ENCODE measurements around the gene ASTN2. TPM values are rescaled to one million over a fixed set of nuclear protein-coding genes. Genes with fewer than 3 reads are reported as not detected.

ASTN2 gene
- total RNA-seq, 1 experiment from 2014 or later: 4.8 TPM

DNA sequence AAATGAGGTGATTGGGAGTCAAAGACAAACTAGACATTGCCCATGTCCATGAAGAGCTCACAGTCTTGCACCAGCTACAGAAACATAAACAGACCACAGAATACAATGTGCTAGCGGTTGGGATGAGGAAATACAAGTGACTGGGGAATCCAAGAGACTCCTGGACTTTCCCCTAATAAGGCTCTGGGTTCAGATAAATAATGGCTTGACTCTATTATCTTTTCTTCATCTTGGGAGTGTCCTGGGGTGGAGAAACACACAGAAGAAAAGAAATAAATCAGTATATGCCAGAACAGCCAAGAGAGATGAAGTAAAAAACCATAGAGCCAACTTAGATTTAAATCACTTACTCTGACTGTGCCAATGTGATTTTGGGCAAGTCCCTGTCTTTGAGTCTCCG lies 1033.5 kb downstream of the ASTN2 start:
- intact Hi-C loops (cut with micrococcal nuclease): no loop called here
- no peak for TF ChIP-seq MAX (IDR thresholded peaks at IDR 0.05)
- TF ChIP-seq, protein P1, sequence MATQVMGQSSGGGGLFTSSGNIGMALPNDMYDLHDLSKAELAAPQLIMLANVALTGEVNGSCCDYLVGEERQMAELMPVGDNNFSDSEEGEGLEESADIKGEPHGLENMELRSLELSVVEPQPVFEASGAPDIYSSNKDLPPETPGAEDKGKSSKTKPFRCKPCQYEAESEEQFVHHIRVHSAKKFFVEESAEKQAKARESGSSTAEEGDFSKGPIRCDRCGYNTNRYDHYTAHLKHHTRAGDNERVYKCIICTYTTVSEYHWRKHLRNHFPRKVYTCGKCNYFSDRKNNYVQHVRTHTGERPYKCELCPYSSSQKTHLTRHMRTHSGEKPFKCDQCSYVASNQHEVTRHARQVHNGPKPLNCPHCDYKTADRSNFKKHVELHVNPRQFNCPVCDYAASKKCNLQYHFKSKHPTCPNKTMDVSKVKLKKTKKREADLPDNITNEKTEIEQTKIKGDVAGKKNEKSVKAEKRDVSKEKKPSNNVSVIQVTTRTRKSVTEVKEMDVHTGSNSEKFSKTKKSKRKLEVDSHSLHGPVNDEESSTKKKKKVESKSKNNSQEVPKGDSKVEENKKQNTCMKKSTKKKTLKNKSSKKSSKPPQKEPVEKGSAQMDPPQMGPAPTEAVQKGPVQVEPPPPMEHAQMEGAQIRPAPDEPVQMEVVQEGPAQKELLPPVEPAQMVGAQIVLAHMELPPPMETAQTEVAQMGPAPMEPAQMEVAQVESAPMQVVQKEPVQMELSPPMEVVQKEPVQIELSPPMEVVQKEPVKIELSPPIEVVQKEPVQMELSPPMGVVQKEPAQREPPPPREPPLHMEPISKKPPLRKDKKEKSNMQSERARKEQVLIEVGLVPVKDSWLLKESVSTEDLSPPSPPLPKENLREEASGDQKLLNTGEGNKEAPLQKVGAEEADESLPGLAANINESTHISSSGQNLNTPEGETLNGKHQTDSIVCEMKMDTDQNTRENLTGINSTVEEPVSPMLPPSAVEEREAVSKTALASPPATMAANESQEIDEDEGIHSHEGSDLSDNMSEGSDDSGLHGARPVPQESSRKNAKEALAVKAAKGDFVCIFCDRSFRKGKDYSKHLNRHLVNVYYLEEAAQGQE (IDR thresholded peaks at IDR 0.05; ENCODE audit: low read depth): no peak
- TF ChIP-seq FOSL1 (IDR thresholded peaks at IDR 0.05; ENCODE audit: low read depth): no peak
- no peak for TF ChIP-seq SIN3A (IDR thresholded peaks at IDR 0.05; ENCODE audit: low read depth)
- no peak for TF ChIP-seq EZH2phosphoT487 (IDR thresholded peaks at IDR 0.05; ENCODE audit: borderline replicate concordance)
- TF ChIP-seq TCF7L2 (IDR thresholded peaks at IDR 0.05; ENCODE audit: borderline replicate concordance, extremely low read depth, insufficient read depth, insufficient read length): no peak
- no peak for TF ChIP-seq ELF1 (IDR thresholded peaks at IDR 0.05; ENCODE audit: borderline replicate concordance, low read depth)
- TF ChIP-seq, protein P2, sequence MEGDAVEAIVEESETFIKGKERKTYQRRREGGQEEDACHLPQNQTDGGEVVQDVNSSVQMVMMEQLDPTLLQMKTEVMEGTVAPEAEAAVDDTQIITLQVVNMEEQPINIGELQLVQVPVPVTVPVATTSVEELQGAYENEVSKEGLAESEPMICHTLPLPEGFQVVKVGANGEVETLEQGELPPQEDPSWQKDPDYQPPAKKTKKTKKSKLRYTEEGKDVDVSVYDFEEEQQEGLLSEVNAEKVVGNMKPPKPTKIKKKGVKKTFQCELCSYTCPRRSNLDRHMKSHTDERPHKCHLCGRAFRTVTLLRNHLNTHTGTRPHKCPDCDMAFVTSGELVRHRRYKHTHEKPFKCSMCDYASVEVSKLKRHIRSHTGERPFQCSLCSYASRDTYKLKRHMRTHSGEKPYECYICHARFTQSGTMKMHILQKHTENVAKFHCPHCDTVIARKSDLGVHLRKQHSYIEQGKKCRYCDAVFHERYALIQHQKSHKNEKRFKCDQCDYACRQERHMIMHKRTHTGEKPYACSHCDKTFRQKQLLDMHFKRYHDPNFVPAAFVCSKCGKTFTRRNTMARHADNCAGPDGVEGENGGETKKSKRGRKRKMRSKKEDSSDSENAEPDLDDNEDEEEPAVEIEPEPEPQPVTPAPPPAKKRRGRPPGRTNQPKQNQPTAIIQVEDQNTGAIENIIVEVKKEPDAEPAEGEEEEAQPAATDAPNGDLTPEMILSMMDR (IDR thresholded peaks at IDR 0.05 in 2 of 3, conservative IDR thresholded peaks at IDR 0.05 in 1 of 3; ENCODE audit: borderline replicate concordance in 1 of 3, insufficient read depth in 1 of 3, low read depth in 2 of 3, low read length in 2 of 3): no peak
- no peak for TF ChIP-seq CBX3 (IDR thresholded peaks at IDR 0.05; ENCODE audit: low read depth)
- TF ChIP-seq ATF3 (IDR thresholded peaks at IDR 0.05): no peak
- TF ChIP-seq POLR2A (IDR thresholded peaks at IDR 0.05; ENCODE audit: borderline replicate concordance, extremely low read depth, insufficient read depth, insufficient read length): no peak
- TF ChIP-seq SP1 (IDR thresholded peaks at IDR 0.05; ENCODE audit: low read depth): no peak
- TF ChIP-seq ZBTB33 (IDR thresholded peaks at IDR 0.05; ENCODE audit: extremely low read depth, insufficient replicate concordance, low read length): no peak
- TF ChIP-seq ZNF274 (IDR thresholded peaks at IDR 0.05; ENCODE audit: low read depth, low read length): no peak
- no peak for TF ChIP-seq ZFX (IDR thresholded peaks at IDR 0.05)
- no peak for TF ChIP-seq EGR1 (IDR thresholded peaks at IDR 0.05; ENCODE audit: low read depth)
- no peak for TF ChIP-seq POLR2AphosphoS5 (IDR thresholded peaks at IDR 0.05; ENCODE audit: low read depth, low read length)
- no peak for TF ChIP-seq CEBPB (IDR thresholded peaks at IDR 0.05; ENCODE audit: low read depth)
- POLR2A ChIA-PET: no interaction called here
- Histone ChIP-seq H3K79me2 (ENCODE audit: insufficient read depth, low read length) (no peaks in the 10 kb centered on the region), H4K20me1 (ENCODE audit: insufficient read depth) (no peaks in the 10 kb centered on the region), H3K9me2 (ENCODE audit: insufficient read depth) (no peaks in the 10 kb centered on the region), H3K27ac (ENCODE audit: low read depth, low read length) (no peak overlapping the region), H3K27me3 (ENCODE audit: insufficient read depth, low read length) (no peaks in the 10 kb centered on the region), H3K36me3 (ENCODE audit: control insufficient read depth in 1 of 2, insufficient read depth in 2 of 2, low read length in 2 of 2) (no peaks in the 10 kb centered on the region), H2AFZ (ENCODE audit: low read depth, low read length, poor library complexity, severe bottlenecking) (no peak overlapping the region), H3K4me2 (ENCODE audit: low read length) (no peak overlapping the region), H3K4me3 (replicated peaks in 1 of 2; ENCODE audit: low read depth in 1 of 2, low read length in 2 of 2) (no peak overlapping the region), H3K9me3 (ENCODE audit: control insufficient read depth in 1 of 2, insufficient read depth in 1 of 2, low read depth in 1 of 2, low read length in 2 of 2) (no peaks in the 10 kb centered on the region), H3K4me1 (ENCODE audit: control insufficient read depth in 1 of 2, insufficient read depth in 2 of 2, low read length in 2 of 2) (peaks cover 11 to 17% of the 10 kb centered on the region in 2 experiments), H3K9ac (ENCODE audit: low read length) (no peak overlapping the region)
- CTCF ChIA-PET: no interaction called here
- DNase-seq (ENCODE audit: low read depth, low spot score): no peak
- no TSS peak for BruUV-seq (replicated peaks)
- ATAC-seq: no peak
- RAD21 ChIA-PET (ENCODE audit: low non-redundant PET in 1 of 2, low total read pairs in 2 of 2, uncharacterized antibody in 2 of 2, unreplicated experiment in 2 of 2): no interaction called here
